HG02642 (cell line): Measurements from ENCODE around the gene LGALS9B.
"Not testable (repeated sequence)": the region's sequence is repeated elsewhere in the genome, so short reads cannot be mapped to it uniquely, and the experiment has no call there.

ENCODE experiments used
- ATAC-seq: cut with Tn5 transposase; IDR thresholded peaks from one replicate; pipeline ENCODE4 v1.9.1; 2021; ENCODE audit warnings: mild to moderate bottlenecking; ENCODE audit not compliant: unreplicated experiment, poor library complexity

The LGALS9B gene

DNA sequence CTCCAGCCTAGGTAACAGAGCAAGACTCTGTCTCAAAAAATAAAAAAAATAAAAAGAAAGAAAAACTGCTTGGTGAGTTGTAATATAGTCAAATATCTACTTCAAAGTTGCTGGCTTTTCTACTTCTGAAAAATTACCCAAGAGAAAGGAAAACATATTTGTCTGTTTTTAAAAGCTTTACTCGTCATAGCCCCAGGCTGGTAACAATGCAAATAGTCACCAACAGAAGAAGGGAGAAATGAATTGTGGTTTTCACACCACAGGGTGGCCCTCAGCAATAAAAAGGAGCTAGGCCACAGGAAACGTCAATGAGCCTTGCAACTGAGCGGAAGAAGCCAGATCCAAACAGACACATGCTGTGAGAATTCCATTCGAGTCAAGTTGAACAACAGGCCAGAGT is 1.8 kb upstream of the LGALS9B start:
- ATAC-seq = not testable (repeated sequence)

DNA sequence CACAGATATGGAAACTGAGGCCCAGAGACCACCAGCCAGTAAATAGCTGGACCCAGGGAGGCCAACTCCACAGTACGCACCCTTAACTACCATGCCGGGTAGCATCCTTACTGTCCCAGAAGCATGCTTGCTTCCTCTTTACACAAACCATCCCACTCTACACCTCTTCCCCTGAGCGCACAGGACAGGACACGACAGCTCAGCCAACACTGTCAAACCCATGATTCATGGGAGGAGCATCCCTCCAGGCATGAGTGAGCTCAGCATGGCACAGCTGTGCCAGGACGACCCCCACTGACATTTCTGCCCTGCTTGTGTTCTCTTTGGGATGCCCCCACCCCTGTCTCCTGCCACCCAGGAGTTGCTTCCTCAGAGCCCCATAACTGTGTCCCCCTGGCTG is 340 bp downstream of the LGALS9B start:
- not testable (repeated sequence) for ATAC-seq

DNA sequence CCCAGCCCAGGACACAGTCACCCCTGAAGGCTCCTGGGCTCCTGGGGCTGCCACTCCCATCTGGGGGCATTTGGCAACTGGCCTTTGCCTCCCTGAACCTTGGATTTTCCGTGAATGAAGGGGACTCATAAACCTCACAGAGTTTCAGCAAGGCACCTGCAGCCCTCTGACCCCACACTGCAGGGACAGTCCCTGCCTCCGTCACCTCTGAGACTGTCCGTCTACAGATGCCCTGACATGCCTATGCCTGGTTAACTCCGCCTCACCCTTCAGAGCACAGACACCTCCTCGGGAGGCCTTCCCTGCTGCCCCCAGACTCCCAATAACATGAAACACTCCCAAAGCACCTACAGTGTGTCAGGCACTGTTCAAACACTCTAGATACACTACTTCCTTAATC is 786 bp downstream of the LGALS9B start:
- ATAC-seq = not testable (repeated sequence)

DNA sequence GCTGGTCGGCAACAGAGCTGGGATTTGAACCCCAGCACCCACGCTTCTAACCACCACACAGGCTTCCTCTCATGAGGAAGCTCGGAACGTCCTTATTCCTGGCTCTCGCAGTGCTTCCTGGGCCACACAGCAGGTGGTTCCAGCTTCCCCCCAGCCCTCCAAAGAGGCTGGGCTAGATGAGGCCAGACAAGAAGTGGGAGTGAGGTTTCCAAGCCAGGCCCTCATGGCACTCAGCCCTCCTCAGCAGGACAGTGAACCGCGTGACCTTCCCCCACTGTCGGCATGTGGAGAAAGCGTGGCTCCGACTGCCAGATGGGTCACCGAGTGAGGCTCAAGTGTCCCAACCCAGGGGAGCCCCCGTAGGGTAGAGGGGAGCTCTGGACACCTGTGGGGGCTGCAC is 1.8 kb downstream of the LGALS9B start:
- ATAC-seq = not testable (repeated sequence)

DNA sequence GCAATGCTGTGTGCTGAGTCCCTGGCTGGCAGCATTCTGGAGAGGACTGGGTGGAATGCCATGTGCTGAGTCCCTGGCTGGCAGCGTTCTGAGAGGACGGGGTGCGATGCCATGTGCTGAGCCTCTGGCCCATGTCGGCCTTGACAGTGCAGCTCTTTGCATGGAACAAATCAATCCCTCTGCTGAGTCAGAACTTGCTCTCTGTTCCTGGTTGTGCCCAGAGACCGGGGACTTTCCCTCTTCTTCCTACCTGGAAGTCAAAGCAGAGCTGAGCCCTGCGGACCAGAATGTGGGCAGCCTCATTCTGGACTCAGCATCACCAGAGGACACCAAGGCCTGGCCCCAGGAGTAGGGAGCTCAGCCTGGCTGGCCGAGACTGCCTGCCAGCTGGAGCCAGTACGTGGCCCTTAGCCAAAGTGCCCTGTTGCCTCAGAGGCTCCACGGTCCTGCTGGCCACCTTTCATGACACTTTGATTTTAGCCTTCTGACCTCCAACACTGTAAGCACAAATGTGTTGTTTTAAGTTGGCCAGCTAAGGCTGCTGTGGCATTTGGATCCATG is 2.4 kb downstream of the LGALS9B start:
- ATAC-seq = not testable (repeated sequence)

DNA sequence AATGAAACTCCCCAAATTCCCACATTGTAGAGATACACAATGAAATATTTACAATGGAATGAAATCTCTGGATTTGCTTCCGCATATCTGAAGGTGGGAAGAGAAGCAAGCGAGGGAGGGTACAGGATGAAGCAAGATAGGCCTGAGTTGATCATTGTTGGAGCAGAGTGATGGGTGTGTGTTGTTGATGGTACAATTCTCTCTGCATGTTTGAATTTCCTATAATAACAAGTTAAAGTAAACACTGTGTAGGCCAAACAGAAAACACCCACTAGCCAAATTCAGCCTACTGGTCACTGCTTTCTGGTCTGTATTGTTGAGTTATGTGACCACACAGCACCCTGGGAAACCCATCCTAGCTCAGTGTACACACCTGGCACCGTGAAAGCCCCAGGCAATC is 5.2 kb downstream of the LGALS9B start:
- ATAC-seq = not testable (repeated sequence)

DNA sequence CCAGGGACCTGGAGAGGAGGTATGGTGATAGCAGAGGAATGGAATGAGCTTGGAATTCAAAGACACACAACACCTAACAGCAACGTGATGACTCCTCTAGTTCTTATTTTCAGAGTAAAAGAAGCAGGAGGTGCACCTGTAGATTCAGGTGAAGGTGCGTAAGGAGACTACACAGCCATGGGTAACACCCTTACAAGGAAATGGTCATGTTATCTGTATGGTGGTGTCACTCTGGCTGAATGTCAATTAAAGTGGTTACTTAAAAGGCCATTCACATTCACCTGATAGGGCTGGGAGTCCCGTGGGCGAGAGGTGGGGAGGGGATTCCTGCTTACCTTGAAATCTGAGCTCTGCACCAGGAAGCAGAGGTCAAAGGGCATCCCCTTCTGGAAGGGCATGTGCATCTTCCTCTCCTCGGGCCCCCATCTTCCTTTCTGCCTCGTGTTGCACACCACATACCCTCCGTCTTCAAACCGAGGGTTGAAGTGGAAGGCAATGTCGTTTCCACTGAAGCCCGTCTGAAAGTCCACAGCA is 9.4 kb downstream of the LGALS9B start:
- not testable (repeated sequence) for ATAC-seq

DNA sequence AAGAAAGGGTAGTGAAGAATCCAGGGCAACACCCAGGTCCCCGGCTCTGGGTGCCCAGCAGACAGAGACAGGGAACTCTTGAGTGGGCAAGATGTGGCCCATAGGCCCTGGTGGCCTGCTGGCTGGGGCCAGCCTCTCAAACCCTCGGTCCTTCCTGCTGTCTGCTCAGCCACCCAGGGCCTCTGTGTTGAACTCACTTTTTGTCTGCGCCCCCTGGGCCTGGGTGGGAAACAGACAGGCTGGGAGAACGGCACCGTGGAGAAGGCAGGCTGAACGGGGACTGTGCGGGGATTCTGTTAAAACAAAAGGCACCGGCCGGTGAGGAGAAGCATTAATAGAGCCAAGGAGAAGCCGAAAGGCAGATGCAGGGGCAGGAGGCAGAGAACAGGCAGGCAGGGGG is 12.2 kb downstream of the LGALS9B start:
- not testable (repeated sequence) for ATAC-seq

DNA sequence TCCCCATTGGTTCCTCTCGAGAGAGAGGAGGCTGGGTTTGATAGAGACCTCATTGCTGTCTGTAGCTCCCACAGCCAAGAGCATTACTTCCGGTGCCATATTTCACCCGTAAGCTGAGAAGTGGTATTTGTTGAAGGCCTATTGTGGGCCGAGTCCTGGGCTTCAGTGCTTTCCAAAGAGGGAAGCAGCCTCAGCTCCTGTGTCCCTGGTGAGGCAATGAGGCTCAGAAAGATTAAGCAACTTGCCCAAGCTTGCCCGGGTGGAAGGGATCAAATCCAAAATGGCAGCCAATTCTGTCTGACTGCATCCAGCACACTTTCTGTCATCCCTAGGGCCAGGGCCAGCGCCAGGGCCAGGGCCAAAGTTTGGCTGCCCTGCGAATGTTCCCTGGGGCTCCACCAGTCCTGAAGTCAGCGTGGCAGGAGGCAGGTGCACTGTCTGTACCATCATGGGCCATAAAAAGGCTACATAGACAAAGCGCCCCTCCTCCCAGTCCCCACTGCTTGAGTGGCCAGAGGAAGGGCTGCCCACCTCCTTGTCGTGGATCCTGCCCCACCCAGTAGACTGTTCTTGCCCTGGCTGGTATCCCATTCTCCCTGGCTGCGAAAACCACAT is 13.4 kb downstream of the LGALS9B start:
- not testable (repeated sequence) for ATAC-seq

GRCh38 chr17:20450852-20451251 is 16.5 kb downstream of the LGALS9B start:
- not testable (repeated sequence) for ATAC-seq

DNA sequence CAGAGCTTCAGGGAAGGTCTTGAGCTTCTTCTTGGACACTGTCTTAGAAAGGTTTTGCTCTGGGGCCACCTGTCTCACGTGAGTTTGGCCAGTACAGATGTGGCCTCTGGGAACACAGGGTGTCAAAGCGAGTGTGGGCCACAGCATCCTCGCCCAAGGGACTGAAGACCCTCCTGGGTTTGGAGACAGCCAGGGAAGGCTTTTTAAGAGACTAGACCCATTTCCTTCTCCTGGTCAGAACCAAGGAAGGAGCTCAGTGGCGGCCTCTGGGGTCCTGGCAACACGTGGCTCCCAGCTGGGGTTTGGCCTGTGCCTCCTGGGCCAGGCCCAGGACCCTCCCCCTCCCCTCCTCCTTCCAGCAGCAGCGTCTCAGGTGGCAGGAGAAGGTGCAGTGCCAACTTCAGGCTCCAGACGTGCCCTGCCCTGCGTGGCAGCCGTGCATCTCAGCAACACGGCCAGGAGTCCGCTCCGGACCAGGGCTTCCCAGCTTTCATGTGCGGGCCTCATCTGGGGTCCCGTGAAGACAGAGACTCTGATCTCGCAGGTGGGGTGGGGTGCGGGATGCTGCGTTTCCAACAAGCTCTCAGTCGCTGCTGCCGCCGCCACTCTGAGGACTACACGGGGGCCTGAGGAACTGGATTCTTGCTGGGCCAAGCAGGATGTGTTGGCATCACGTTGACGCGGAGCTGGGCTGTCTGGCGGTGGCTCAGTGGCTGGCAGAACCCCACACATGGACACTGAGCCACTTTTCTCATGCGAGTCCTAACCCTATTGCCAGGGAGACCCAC is 19.6 kb downstream of the LGALS9B start:
- ATAC-seq = not testable (repeated sequence)

GRCh38 chr17:20446895-20447294 is 20.4 kb downstream of the LGALS9B start:
- not testable (repeated sequence) for ATAC-seq

DNA sequence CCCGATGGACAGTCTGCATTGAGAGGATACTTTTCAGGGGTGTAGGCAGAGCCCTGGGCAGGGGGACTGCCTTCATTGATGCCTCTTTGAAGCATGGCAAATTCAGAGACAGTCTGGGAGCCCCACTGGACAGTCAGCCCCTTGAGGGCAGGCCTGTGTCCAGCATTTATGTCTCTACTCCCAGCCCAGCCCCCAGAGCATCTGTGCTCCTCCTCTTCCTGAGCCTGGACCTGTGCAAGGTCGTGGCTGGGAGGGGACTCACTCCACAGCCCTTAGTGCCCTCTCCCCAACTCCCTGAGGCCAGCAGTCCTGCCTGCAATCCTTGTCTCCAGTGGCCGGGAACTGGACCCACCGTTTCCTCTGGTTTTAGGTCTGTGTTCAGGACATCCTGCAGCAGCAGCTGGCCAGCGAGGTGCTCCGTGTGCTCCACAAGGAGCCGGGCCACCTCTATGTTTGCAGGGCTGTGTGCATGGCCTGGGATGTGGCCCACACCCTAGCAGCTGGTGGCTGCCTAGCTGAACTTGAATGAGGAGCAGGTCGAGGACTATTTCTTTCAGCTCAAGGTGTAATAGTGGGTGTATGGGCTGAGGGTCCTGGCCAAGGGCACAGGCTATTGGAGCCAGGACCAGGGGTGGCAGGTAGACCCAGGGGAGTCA is 22.6 kb downstream of the LGALS9B start:
- not testable (repeated sequence) for ATAC-seq

DNA sequence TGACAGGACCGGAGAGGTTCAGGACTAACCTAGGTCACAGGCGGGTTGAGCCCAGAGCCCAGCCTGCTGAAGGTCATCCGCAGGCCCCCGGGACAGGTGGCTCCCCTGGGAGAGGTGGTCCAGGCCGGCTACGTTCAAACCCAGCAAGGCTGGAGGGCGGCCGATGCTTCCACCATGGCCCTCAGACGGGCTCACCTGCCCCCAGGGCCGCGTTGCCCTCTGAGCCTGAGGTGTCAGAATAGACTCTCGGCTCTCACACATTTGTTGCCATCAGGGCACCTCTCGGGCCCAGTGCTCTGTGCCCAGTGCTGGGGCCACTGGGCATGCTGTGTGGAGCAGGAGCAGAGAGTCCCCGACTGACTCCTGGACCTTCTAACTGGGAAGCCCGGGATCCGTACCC is 23.2 kb downstream of the LGALS9B start:
- not testable (repeated sequence) for ATAC-seq

- ATAC-seq = not testable (repeated sequence)
Measured at GRCh38 chr17:20443632-20444031, 23.7 kb downstream of the LGALS9B start.

DNA sequence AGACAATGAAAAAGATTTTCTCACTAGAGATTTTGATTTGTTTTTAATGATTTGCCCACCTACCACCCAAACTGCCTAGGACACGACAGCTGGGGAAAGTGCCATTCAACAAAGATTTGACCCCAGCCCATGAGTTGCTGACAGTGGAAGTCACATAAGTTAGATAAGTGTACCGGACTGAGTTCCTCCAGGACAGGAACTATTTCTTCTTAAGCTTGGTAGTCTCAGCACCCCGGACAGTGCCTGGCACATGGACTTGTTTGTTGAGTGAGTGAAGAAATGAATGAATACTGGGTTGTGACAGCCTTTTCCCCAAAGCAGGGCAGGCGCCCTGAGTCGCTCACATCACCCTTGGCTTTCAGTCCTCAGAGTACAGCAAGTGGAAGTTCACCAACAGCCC is 26.7 kb downstream of the LGALS9B start:
- ATAC-seq = not testable (repeated sequence)

DNA sequence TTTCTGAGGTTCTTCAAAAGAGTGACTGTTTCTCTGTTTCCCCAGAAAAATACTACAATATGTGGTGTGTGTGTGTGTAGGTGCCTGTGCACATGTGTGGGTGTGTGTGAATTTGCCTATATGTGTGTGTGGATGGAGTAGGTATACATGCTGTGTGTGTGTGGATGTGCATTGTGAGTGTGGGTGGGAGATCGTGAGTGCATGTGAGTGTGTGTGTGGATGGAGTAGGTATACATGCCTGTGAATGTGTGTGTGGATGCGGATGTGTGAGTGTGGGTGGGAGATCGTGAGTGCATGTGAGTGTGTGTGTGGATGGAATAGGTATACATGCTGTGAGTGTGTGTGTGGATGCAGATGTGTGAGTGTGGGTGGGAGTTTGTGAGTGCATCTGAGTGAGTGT is 32.2 kb downstream of the LGALS9B start:
- ATAC-seq = not testable (repeated sequence)

DNA sequence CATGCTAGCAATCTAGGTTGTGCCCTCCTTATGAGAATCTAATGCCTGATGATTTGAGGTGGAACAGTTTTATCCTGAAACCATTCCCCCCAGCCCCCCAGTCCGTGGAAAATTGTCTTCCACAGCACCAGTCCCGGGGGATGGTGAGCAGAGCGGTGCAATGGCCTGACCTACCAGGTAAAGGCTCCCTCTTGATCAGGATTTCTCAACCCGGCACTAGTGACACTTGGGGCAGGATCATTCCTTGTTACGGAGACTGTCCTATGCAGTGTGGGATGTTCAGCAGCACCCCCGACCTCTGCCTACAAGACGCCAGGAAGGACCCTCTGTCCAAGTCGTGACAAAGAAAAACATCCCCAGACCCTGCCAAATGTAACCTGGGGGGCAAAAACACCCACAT is 34.0 kb downstream of the LGALS9B start:
- ATAC-seq = not testable (repeated sequence)

DNA sequence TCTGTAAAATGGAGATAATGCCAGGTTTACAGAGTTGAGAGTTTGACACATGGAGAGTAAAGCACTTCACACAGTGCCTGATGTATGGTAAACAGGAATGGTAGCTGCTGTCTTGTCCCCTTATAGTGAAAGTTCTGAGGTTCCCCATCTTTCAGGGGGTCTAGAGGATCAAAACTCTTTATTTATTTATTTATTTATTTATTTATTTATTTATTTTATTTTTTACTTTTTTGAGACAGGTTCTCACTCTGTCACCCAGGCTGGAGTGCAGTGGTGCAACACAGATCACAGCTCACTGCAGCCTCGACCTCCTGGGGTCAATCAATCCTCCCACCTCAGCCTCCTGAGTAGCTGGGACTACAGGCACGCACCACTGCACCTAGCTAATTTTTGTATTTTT is 40.1 kb downstream of the LGALS9B start:
- ATAC-seq = not testable (repeated sequence)

GRCh38 chr17:20422826-20423225 is 44.5 kb downstream of the LGALS9B start:
- ATAC-seq = not testable (repeated sequence)

DNA sequence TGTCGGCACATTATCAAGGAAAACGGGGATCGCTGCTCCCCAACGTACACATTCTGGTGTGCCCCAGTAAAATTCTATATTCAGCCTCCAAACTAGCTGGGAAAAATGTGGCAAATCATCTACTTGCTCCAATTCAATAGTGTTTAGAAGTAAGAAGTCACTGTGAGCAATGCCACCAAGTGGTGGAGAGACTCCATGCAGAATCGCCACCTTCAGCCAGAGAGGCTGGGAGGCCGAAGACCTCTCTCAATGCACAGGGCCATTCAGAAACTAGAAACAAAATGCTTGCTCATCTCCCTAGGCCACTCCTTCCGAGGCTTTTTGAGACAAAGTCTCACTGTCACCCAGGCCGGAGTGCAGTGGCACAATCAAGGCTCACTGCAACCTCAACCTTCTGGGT is 48.5 kb downstream of the LGALS9B start:
- ATAC-seq = not testable (repeated sequence)
